Measurements from ENCODE around the gene SRGAP2C.
A peak's percentile ranks its signal among the peaks of the same experiment; 100 is the strongest.
"Not testable (repeated sequence)": the region's sequence is repeated elsewhere in the genome, so short reads cannot be mapped to it uniquely, and the experiment has no call there.

SRGAP2C gene

GRCh38 chr1:121389895-121390560 is 205.3 kb downstream of the SRGAP2C start:
- not testable (repeated sequence) for DNase-seq

GRCh38 chr1:121392130-121392529 is 207.4 kb downstream of the SRGAP2C start:
- not testable (repeated sequence) for DNase-seq

GRCh38 chr1:121395718-121396201 is 211.0 kb downstream of the SRGAP2C start:
- DNase-seq: not testable (repeated sequence)

DNA sequence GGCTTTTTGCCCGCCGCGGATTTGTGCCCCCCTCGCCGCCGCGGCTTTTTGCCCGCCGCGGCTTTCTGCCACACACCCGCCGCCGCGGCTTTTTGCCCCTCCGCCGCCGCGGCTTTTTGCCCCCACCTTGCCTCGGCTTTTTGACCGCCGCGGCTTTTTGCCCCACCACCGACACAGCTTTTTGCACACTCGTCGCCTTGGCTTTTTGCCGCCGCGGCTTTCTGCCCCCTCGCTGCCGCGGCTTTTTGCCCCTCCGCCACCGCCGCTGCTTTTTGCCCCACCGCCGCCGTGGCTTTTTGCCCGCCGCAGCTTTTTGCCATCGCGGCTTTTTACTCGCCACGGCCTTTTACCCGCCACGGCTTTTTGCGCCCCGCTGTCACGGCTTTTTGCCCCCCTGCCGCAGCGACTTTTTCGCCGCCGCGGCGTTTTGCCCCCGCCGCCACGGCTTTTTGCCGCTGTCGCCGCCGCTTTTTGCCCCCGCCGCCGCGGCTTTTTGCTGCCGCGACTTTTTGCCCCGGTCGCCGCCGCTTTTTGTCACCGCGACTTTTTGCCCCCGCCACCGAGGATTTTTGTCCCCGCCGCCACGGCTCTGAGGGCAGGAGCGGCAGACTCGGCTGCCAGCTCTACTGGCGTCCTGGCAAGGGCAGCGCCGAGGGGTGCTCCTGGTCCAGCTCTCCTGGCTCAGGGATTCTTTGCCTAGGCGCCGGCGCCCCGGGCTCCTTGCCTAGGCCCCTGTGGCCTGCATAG is 211.7 kb downstream of the SRGAP2C start:
- DNase-seq: peak; percentile 35

DNA sequence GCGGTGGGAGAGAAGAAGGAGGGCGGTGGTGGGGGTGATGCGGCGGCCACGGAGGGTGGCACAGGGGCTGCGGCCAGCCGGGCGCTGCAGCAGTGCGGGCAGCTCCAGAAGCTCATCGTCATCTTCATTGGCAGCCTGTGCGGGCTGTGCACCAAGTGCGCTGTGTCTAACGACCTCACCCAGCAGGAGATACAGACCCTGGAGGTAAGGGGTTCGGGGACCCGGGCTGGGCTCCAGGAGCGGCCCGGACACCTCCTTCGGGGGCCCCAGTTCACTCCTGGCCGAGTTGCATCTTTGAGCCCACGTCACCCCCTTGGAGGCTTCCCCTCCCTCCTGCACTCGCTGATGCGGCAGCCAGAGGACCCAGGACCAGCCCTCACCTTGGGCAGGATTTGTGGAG is 212.3 kb downstream of the SRGAP2C start:
- not testable (repeated sequence) for DNase-seq

- DNase-seq: not testable (repeated sequence)
Measured at GRCh38 chr1:121399193-121399592, 214.4 kb downstream of the SRGAP2C start.

- DNase-seq: not testable (repeated sequence)
Measured at GRCh38 chr1:121400108-121400507, 215.3 kb downstream of the SRGAP2C start.

DNA sequence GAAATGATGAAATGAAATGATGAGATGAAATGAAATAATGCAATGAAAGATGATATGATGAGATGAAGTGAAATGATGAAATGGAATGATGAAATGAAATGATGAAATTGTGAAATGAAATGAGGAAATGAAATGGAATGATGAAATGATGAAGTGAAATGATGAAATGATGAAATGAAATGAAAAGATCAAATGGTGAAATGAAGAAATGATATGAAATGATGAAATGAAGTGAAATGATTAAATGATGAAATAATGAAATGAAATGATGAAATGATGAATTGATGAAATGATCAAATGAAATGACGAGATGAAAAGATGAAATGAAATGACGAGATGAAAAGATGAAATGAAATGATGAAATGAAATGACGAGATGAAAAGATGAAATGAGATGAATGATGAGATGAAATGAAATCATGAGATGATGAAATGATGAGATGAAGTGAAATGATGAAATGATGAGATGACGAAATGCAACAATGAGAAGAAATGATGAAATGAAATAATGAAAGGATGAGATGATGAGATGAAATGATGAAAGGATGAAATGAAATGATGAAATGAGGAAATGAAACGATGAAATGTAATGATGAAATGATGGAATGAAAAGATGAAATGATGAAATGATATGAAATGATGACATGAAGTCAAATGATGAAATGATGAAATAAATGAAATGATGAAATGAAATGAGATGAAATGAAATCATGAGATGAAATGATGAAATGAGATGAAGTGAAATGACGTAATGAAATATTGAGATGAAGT is 216.0 kb downstream of the SRGAP2C start:
- not testable (repeated sequence) for DNase-seq

GRCh38 chr1:121401375-121401955 is 216.7 kb downstream of the SRGAP2C start:
- not testable (repeated sequence) for DNase-seq

DNA sequence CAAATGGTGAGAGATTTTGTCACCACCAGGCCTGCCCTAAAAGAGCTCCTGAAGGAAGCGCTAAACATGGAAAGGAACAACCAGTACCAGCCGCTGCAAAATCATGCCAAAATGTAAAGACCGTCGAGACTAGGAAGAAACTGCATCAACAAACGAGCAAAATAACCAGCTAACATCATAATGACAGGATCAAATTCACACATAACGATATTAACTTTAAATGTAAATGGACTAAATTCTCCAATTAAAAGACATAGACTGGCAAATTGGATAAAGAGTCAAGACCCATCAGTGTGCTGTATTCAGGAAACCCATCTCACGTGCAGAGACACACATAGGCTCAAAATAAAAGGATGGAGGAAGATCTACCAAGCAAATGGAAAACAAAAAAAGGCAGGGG is 218.5 kb downstream of the SRGAP2C start:
- not testable (repeated sequence) for DNase-seq

- DNase-seq: no peak
Measured at GRCh38 chr1:121408354-121408753, 223.6 kb downstream of the SRGAP2C start.

GRCh38 chr1:121413821-121414220 is 229.0 kb downstream of the SRGAP2C start:
- no peak for DNase-seq

DNA sequence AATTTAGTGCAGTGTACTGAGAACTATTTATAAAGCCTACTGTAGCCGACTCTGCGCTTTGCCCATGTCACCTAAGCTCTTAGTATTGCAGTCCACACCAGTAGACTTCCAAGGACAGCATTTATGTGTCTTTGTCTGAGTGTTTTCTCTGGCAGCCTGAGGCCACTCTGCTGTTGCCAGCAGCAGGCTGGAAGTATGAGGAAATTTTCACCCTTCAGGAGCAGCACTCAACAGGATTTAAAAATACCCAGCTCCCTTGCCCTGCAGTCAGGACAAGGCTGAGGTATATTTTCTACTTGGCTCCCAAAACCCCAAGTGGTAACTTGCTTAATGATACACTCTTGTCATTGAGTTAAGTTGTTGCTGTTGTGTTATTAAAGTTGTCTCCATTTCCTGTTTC is 230.1 kb downstream of the SRGAP2C start:
- no peak for DNase-seq

DNA sequence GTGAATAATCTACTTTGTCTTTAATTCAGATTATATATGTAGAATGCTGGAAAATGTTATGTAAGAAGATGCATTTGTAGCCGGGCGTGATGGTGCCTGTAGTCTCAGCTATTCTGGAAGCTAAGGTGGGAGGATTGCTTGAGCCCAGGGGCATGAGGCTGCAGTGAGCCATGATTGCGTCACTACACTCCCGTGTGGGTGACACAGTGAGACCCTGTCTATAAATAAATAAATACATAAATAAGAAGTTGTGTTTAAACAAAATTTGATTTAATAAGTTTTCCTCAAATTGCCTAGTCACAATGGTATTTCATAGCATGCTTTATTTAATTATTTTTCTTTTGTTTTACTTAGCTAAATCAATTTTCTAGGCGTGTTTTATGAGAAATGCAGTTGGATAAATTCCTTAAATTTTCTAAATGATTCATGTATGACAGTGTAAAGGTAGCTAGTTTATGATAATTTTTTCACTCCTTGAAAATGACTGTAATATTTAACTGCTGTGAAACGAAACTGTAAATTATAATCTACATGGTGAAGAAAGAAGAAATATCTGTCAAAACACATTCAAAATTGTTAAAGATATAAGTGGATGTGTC is 232.6 kb downstream of the SRGAP2C start:
- DNase-seq: no peak

DNA sequence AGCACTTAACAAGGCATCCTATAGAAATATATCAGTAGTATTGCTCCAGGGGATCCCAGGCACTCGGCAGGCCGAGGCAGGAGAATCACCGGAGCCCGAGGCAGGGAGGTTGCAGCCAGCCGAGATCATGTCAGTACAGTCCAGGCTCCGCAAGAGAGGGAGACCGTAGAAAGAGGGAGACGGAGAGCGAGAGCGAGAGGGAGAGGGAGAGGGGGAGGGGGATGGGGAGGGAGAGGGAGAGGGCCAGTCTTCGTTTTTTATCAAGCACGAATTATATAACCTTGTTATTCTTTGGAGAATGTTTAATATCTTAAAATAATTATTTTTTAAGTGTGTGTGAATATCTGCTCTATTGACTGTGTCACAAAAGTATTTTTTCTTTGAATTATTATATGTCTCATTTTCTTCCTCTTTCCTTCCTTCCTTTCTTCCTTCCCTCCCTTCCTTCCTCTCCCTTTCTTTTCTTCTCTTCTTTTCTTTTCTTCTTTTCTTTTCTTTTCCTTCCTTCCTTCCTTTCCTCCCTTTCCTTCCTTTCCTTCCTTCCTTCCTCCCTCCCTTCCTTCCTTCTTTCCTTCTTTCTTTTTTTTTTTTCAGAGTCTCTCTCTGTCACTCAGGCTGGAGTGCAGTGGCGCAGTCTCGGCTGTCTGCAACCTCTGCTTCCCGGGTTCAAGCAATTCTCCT is 233.7 kb downstream of the SRGAP2C start:
- DNase-seq: no peak

- DNase-seq: not testable (repeated sequence)
Measured at GRCh38 chr1:121419050-121419615, 234.4 kb downstream of the SRGAP2C start.

GRCh38 chr1:121421490-121421889 is 236.7 kb downstream of the SRGAP2C start:
- not testable (repeated sequence) for DNase-seq

GRCh38 chr1:121423956-121424355 is 239.2 kb downstream of the SRGAP2C start:
- DNase-seq: not testable (repeated sequence)

- DNase-seq: not testable (repeated sequence)
Measured at GRCh38 chr1:121433517-121433916, 248.7 kb downstream of the SRGAP2C start.

- DNase-seq: not testable (repeated sequence)
Measured at GRCh38 chr1:121438862-121439261, 254.1 kb downstream of the SRGAP2C start.

DNA sequence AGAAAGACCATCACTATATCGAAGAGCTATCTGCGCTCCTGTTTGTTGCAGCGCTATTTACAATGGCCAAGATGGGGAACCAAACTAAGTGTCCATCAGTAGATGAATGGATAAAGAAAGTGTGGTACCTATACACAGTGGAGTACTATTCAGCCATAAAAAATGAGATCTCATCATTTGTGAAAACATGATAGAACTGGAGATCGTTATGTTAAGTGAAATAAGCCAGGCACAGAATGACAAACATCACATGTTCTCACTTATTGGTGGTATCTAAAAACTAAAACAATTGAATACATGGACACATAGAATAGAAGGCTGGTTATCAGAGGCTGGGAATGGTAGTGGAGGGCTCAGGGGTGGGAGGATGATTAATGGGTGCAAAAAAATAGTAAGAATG is 256.2 kb downstream of the SRGAP2C start:
- DNase-seq: no peak
